Adrenal gland (tissue), 5 donors: ENCODE data around the gene BOD1L2.

Experiments
- CTCF ChIP-seq, 6 experiments: fragments of 450-650 bp in 4 of 6; fragments of 200-600 bp in 2 of 6; sonication (generic) in 1 of 6; IDR thresholded peaks; 1 replicate in 5 of 6; 2 replicates in 1 of 6; pipeline versions ENCODE4 v1.5.1 to v1.8.0; 2016 to 2021; ENCODE audit warnings: antibody characterized with exemption in 6 of 6, mild to moderate bottlenecking in 2 of 6, moderate library complexity in 1 of 6
- POLR2A ChIP-seq, 2 donors: fragments of 450-650 bp; IDR thresholded peaks; one replicate each; pipeline ENCODE4 v1.6.1; 2017; ENCODE audit warnings: antibody characterized with exemption in 2 of 2, mild to moderate bottlenecking in 2 of 2, moderate library complexity in 1 of 2
- donor health status: DM: no; HTN: no; CAD: no.

- TF ChIP-seq CTCF (IDR thresholded peaks at IDR 0.05) (no peak), POLR2A (IDR thresholded peaks at IDR 0.05) (no peak)
These were observed 30.2 kb upstream of the BOD1L2 start for GRCh38 chr18:57116598-57117132.
